IPS-15b (cell line): Measurements from ENCODE around the gene DOCK7.
A peak's percentile ranks its signal among the peaks of the same experiment; 100 is the strongest.

ENCODE experiments used
- H3K27me3 ChIP-seq: one replicate; pipeline ENCODE4 v1.6.1; 2013; ENCODE audit warnings: low read length; ENCODE audit not compliant: control insufficient read depth, insufficient read depth
- H3K36me3 ChIP-seq: one replicate; pipeline ENCODE4 v1.6.1; 2013; ENCODE audit warnings: low read length; ENCODE audit not compliant: control insufficient read depth, insufficient read depth
- H3K4me1 ChIP-seq: one replicate; pipeline ENCODE4 v1.6.1; 2013; ENCODE audit warnings: mild to moderate bottlenecking, low read length; ENCODE audit not compliant: control insufficient read depth, insufficient read depth
- H3K4me3 ChIP-seq: one replicate; pipeline ENCODE4 v1.5.1; 2013; ENCODE audit warnings: low read depth, low read length
- H3K9ac ChIP-seq: one replicate; pipeline ENCODE4 v1.6.1; 2013; ENCODE audit warnings: low read depth, mild to moderate bottlenecking, low read length
- H3K9me3 ChIP-seq: one replicate; pipeline ENCODE4 v1.6.1; 2013; ENCODE audit warnings: mild to moderate bottlenecking, low read length; ENCODE audit not compliant: control insufficient read depth, insufficient read depth

DOCK7 gene

DNA sequence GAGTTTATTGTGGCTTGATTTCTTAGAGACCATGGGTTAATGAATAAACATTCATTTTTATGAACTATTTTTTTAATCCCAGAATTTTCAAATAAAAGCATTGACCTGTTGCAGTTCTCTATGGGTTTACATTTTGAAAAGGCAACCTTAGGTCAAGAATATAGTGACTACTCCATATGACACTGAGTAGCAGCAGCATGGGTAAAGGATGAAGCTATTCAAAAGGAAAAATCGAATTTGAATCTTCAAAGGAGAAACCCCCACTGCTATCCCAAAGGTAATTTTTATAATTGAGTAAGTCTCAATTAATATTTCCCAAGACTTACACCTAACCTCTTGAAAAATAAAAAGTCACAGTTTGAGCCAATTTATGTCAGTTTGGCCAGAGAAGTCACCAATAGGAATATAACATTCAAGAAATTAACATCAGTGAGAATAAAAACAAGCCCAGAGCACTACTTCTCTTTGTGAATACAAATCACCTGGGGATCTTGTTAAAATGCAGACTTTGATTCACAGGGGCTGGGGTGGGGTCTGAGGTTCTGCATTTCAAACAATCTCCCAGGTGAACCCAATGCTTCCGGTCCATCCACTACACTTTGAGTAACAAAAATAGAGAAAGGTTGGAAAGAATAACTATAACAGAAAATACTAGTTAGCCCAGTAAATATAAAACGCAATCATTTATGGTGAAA, 211.5 kb downstream of the DOCK7 start:
- Histone ChIP-seq H3K4me3 (no peak overlapping the region), H3K36me3 (no peaks in the 10 kb centered on the region), H3K9me3 (no peaks in the 10 kb centered on the region), H3K4me1 (peaks cover 12% of the 10 kb centered on the region), H3K27me3 (no peaks in the 10 kb centered on the region), H3K9ac (no peak overlapping the region)

DNA sequence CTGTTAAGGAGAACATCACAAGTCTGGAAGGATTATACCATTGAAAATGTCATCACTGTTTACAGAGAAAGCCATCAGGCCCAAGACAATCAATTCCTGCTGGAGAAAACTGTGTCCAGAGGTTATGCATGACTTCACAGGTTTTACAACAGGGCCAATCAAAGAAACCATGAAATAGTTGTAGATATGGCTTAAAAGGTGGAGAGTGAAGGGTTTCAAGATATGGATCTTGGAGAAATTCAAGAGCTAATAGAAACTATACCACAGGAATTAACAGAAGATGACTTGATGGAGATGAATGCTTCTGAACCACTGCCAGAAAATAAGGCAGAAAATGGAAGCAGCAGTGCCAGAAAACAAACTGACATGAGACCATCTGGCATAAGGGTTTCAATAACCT, 221.1 kb downstream of the DOCK7 start:
- H3K9ac ChIP-seq = no peak overlapping the region
- H3K36me3 ChIP-seq = no peaks in the 10 kb centered on the region
- H3K4me3 ChIP-seq = no peak overlapping the region
- H3K9me3 ChIP-seq = no peaks in the 10 kb centered on the region
- H3K4me1 ChIP-seq = no peaks in the 10 kb centered on the region
- no peaks in the 10 kb centered on the region for H3K27me3 ChIP-seq

DNA sequence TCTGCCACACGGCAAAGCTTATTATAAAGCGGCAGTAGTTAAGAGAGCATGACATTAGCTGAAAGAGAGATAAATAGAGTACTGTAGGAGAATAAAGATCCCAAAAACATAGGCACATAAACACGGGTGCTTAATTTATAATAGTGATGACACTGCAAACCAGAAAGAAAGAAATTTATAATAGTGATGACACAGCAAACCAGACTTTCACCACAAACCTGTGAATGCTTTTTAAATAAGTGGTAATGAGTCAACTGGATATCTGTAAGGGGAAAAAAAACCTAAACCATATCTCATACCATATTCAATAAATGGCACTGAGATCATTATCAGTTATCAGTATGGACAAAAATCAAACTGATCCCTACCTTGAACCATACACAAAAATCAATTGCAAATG, 225.8 kb downstream of the DOCK7 start:
- H3K27me3 ChIP-seq = no peaks in the 10 kb centered on the region
- no peak overlapping the region for H3K9ac ChIP-seq
- H3K36me3 ChIP-seq = no peaks in the 10 kb centered on the region
- no peaks in the 10 kb centered on the region for H3K9me3 ChIP-seq
- H3K4me3 ChIP-seq = no peak overlapping the region
- H3K4me1 ChIP-seq = no peaks in the 10 kb centered on the region

DNA sequence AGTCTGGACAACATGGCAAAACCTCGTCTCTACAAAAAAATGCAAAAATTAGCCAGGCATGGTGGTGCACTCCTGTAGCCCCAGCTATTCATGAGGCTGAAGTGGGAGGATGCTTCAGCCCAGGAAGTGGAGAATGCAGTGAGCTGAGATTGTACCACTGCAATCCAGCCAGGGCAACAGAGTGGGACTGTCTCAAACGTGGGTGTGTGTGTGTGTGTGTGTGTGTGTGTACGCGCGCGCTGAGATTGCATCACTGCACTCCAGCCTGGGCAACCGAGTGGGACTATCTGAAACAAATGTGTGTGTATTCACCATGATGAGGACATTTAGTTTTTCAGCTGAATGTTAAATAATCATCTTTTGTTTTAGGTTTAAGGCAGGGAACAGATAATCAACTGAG, 230.2 kb downstream of the DOCK7 start:
- Histone ChIP-seq H3K9ac (no peak overlapping the region), H3K4me1 (no peaks in the 10 kb centered on the region), H3K4me3 (no peak overlapping the region), H3K27me3 (no peaks in the 10 kb centered on the region), H3K9me3 (no peaks in the 10 kb centered on the region), H3K36me3 (no peaks in the 10 kb centered on the region)

DNA sequence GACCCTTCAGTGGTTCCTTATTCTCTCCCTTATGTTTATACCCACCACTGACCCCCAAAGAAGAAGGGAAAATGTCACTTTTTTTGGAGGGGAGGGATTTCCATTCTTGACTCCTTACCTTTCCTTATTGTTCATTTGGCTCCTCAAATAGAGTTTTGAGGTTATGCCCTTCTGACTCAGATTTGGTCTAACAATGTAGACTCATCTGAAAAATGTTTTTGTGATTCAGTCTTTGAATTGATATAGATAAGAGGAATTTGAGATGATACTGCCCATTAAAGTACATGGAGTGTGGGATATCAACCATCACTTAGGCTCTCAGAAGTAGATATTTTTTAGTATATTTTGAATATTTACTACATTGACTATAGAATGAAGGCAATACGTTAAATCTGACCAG, 235.2 kb downstream of the DOCK7 start:
- Histone ChIP-seq H3K36me3 (peaks cover 4% of the 10 kb centered on the region), H3K4me3 (no peak overlapping the region), H3K9ac (no peak overlapping the region), H3K9me3 (no peaks in the 10 kb centered on the region), H3K4me1 (no peaks in the 10 kb centered on the region), H3K27me3 (no peaks in the 10 kb centered on the region)

DNA sequence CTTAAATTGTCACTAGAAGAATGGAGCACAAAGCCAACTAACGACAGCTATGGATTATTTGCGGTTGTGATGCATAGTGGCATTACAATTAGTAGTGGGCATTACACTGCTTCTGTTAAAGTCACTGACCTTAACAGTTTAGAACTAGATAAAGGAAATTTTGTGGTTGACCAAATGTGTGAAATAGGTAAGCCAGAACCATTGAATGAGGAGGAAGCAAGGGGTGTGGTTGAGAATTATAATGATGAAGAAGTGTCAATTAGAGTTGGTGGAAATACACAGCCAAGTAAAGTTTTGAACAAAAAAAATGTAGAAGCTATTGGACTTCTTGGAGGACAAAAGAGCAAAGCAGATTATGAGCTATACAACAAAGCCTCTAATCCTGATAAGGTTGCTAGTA, 237.9 kb downstream of the DOCK7 start:
- no peaks in the 10 kb centered on the region for H3K4me1 ChIP-seq
- peaks cover 4% of the 10 kb centered on the region for H3K36me3 ChIP-seq
- no peaks in the 10 kb centered on the region for H3K27me3 ChIP-seq
- H3K4me3 ChIP-seq = no peak overlapping the region
- H3K9ac ChIP-seq = no peak overlapping the region
- H3K9me3 ChIP-seq = no peaks in the 10 kb centered on the region

DNA sequence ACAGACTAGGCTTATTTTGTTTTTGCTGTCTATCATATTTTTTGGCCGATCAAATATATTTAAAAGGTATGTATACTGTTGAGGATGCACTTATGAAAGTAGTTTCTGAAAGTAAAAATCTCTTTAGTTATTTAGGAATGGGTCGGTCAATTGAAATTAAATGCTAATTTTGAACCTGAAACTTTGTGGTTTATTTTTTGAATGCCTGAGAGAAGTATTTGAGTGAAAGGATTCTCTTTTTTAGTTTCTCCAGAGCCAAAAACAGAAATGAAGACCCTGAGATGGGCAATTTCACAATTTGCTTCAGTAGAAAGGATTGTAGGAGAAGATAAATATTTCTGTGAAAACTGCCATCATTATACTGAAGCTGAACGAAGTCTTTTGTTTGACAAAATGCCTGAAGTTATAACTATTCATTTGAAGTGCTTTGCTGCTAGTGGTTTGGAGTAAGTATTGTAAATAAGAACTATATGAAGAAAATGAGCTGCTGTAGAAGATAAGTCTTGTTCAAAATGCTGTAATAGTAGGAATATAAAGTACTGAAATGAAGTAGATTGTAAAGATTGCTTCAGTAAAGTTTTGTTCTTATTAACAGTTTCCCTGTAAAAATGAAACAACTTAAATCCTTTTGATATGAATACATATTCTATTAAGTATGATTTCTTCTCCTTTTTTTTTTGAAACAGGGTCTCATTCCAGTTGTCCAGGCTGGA, 239.8 kb downstream of the DOCK7 start:
- H3K9ac ChIP-seq = no peak overlapping the region
- H3K4me1 ChIP-seq = no peaks in the 10 kb centered on the region
- H3K4me3 ChIP-seq = no peak overlapping the region
- H3K9me3 ChIP-seq = no peaks in the 10 kb centered on the region
- H3K36me3 ChIP-seq = peaks cover 4% of the 10 kb centered on the region
- no peaks in the 10 kb centered on the region for H3K27me3 ChIP-seq

DNA sequence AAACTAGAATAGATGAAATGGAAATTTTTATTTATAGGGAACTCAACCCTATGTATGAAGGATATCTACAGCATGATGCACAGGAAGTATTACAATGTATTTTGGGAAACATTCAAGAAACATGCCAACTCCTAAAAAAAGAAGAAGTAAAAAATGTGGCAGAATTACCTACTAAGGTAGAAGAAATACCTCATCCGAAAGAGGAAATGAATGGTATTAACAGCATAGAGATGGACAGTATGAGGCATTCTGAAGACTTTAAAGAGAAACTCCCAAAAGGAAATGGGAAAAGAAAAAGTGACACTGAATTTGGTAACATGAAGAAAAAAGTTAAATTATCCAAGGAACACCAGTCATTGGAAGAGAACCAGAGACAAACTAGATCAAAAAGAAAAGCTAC, 243.5 kb downstream of the DOCK7 start:
- Histone ChIP-seq H3K9ac (no peak overlapping the region), H3K27me3 (no peaks in the 10 kb centered on the region), H3K4me3 (no peak overlapping the region), H3K9me3 (no peaks in the 10 kb centered on the region), H3K4me1 (no peaks in the 10 kb centered on the region), H3K36me3 (no peaks in the 10 kb centered on the region)

DNA sequence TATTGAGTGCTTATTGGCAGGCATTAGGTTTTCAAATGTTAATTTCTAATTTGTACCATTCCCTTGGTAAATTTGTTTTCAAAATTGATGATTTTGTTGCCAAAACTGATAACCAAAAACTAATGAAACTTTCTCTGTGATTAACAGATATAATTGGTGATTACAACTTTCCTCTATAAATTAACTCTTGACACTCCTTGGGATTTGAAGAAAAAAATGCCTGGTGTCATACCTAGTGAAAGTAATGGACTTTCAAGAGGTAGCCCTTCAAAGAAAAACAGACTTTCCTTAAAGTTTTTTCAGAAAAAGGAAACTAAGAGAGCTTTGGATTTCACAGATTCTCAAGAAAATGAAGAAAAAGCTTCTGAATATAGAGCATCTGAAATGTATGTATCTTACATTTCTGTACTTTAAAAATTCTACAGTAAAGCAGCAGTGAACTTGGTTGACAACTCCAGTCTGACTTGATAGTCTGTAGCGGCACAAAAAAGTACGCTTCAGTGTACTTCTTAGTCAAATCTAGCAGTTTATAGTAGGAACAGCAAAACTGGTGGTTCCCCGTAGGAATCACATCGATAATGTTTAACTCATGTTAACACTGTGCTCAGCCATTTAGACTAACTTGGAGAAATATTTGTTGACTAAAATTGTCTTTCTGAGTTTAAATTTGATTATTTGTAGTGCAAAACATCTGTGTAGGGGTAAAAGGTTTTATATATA, 248.4 kb downstream of the DOCK7 start:
- no peak overlapping the region for H3K9ac ChIP-seq
- H3K9me3 ChIP-seq = no peaks in the 10 kb centered on the region
- no peaks in the 10 kb centered on the region for H3K27me3 ChIP-seq
- H3K4me1 ChIP-seq = no peaks in the 10 kb centered on the region
- H3K36me3 ChIP-seq = no peaks in the 10 kb centered on the region
- no peak overlapping the region for H3K4me3 ChIP-seq

DNA sequence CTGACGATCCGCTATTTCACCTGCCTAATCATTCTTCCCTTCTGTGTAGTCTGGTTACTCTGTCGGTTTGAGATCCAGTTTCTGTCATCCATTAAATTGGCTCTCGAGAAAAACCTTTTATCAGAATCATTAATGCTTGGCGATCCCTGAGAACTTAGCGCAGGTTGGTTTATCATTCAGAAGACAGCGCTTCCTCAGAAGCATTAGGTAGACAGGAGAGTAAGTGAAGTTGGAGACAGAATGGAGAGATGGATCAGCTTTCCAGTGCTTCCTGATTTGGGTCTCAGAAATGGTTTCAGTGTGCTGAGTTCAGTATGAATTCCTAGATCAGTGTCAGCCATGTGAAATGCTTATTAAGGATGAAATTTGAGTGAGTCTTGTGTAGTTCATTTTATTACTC, 250.0 kb downstream of the DOCK7 start:
- Histone ChIP-seq H3K9ac (peak overlapping the region; percentile 99), H3K9me3 (no peaks in the 10 kb centered on the region), H3K4me3 (peak overlapping the region; percentile 75), H3K27me3 (no peaks in the 10 kb centered on the region), H3K4me1 (no peaks in the 10 kb centered on the region), H3K36me3 (no peaks in the 10 kb centered on the region)

DNA sequence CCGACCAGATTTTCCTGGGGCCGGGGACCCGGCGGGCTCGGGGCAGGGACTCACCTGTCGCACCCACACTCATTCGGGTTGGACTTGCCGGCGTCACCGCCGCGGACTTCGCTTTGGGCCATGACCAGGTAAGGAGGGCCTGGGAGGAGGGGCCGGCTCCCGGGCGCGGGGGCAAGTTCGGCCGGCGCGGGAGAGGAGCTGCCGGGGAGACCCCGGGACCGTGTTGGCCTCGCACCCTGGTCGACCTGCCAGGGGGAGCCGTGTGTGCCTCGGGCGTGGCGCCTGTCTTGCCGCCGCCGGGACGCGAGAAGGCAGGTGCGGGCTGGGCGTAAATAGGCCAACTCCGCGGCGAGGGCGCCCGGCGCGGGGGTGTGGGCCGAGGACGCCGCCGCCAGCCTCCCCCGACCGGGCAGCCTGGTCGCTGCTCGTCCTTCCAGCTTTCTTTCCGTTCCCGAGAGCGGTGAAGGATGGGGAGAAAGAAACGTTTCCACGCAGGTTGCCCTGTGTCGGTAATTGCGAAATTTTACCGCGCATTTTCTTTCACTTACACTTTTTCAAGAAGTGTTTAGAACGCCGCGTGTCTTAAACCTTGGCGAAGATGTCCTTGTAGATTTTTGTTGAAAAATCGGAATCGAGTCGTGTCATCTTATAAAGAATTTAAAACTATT, 250.8 kb downstream of the DOCK7 start:
- H3K36me3 ChIP-seq = no peaks in the 10 kb centered on the region
- H3K9me3 ChIP-seq = no peaks in the 10 kb centered on the region
- H3K27me3 ChIP-seq = no peaks in the 10 kb centered on the region
- no peaks in the 10 kb centered on the region for H3K4me1 ChIP-seq
- peak overlapping the region; percentile 99 for H3K9ac ChIP-seq
- peak overlapping the region; percentile 75 for H3K4me3 ChIP-seq
